HepG2 (cell line): Measurements from ENCODE around the gene ALDH16A1. TPM values are rescaled to one million over a fixed set of nuclear protein-coding genes. Genes with fewer than 3 reads are reported as not detected.

ENCODE experiments used
- AGO1 ChIP-seq: fragments of 200-400 bp; formaldehyde crosslinking; IDR thresholded peaks from 2 replicates; pipeline ENCODE4 v1.6.1; 2017; ENCODE audit warnings: mild to moderate bottlenecking, low read depth, low read length, moderate library complexity; ENCODE audit not compliant: poor library complexity, severe bottlenecking
- DMAP1 ChIP-seq: IDR thresholded peaks from 2 replicates; pipeline ENCODE4 v1.6.1; 2016
- DNMT1 ChIP-seq: sonication (generic); formaldehyde crosslinking; IDR thresholded peaks from 2 replicates; pipeline ENCODE4 v1.5.1; 2020; ENCODE audit warnings: mild to moderate bottlenecking, missing genetic modification reagents
- FOXA1 ChIP-seq, 2 experiments: fragments of 450-650 bp in 1 of 2; sonication (generic) in 1 of 2; formaldehyde crosslinking in 1 of 2; IDR thresholded peaks; 2 replicates each; pipeline versions ENCODE4 v1.4.0 to v1.6.1; 2016 to 2020; ENCODE audit warnings: missing genetic modification reagents in 1 of 2
- GABPB1 ChIP-seq: IDR thresholded peaks from 2 replicates; pipeline ENCODE4 v1.6.1; 2016; ENCODE audit warnings: mild to moderate bottlenecking, missing genetic modification reagents, moderate library complexity, missing compliant biosample characterization
- HCFC1 ChIP-seq: fragments of 150-350 bp; IDR thresholded peaks from 2 replicates; pipeline ENCODE4 v1.6.1; 2014; ENCODE audit warnings: low read depth, low read length
- HMG20B ChIP-seq: conservative IDR thresholded peaks from 2 replicates; pipeline ENCODE4 v1.6.1; 2016; ENCODE audit warnings: missing genetic modification reagents, missing compliant biosample characterization
- RCOR2 ChIP-seq: IDR thresholded peaks from 2 replicates; pipeline ENCODE4 v1.6.1; 2016; ENCODE audit warnings: missing biosample characterization, missing genetic modification reagents
- REPIN1 ChIP-seq: sonication (generic); formaldehyde crosslinking; IDR thresholded peaks from 2 replicates; pipeline ENCODE4 v1.8.0; 2022; ENCODE audit warnings: missing genetic modification reagents, low read depth, mild to moderate bottlenecking, borderline replicate concordance
- RFX1 ChIP-seq: fragments of 450-650 bp; IDR thresholded peaks from 2 replicates; pipeline ENCODE4 v1.6.1; 2017
- RFXANK ChIP-seq: IDR thresholded peaks from 2 replicates; pipeline ENCODE4 v1.6.1; 2016
- SIN3A ChIP-seq: IDR thresholded peaks from 2 replicates; pipeline ENCODE4 v1.6.1; 2011; ENCODE audit warnings: low read depth, mild to moderate bottlenecking, control low read depth, low read length, borderline replicate concordance
- SMARCE1 ChIP-seq: fragments of 450-650 bp; IDR thresholded peaks from 2 replicates; pipeline ENCODE4 v1.6.1; 2017; ENCODE audit warnings: borderline replicate concordance
- TCF12 ChIP-seq, 2 experiments: fragments of 450-650 bp in 1 of 2; sonication (generic) in 1 of 2; formaldehyde crosslinking in 1 of 2; IDR thresholded peaks; 2 replicates each; pipeline versions ENCODE4 v1.6.1 to v1.8.0; 2017 to 2022; ENCODE audit warnings: antibody characterized with exemption in 1 of 2, mild to moderate bottlenecking in 1 of 2, missing genetic modification reagents in 1 of 2, moderate library complexity in 1 of 2
- XRCC5 ChIP-seq: fragments of 200-400 bp; formaldehyde crosslinking; optimal IDR thresholded peaks from 2 replicates; pipeline ENCODE3; 2017; ENCODE audit warnings: mild to moderate bottlenecking, low read length
- ZBTB8A ChIP-seq: sonication (generic); formaldehyde crosslinking; IDR thresholded peaks from 2 replicates; pipeline ENCODE4 v1.4.0; 2020; ENCODE audit warnings: mild to moderate bottlenecking, low read depth, missing genetic modification reagents, borderline replicate concordance
- ZMAT3 ChIP-seq: sonication (generic); formaldehyde crosslinking; conservative IDR thresholded peaks from 2 replicates; pipeline ENCODE4 v1.7.0; 2021; ENCODE audit warnings: missing genetic modification reagents
- ZNF225 ChIP-seq: sonication (generic); formaldehyde crosslinking; IDR thresholded peaks from 2 replicates; pipeline ENCODE4 v1.4.0; 2020; ENCODE audit warnings: mild to moderate bottlenecking, missing genetic modification reagents
- ZNF263 ChIP-seq: sonication (generic); formaldehyde crosslinking; IDR thresholded peaks from 2 replicates; pipeline ENCODE4 v1.4.0; 2020; ENCODE audit warnings: missing genetic modification reagents
- ZNF354B ChIP-seq: sonication (generic); formaldehyde crosslinking; IDR thresholded peaks from 2 replicates; pipeline ENCODE4 v1.8.0; 2022; ENCODE audit warnings: mild to moderate bottlenecking, missing genetic modification reagents
- ZNF674 ChIP-seq: sonication (generic); formaldehyde crosslinking; IDR thresholded peaks from 2 replicates; pipeline ENCODE4 v1.5.0; 2020; ENCODE audit warnings: low read depth, mild to moderate bottlenecking, missing genetic modification reagents
- ZNF878 ChIP-seq: sonication (generic); formaldehyde crosslinking; IDR thresholded peaks from 2 replicates; pipeline ENCODE4 v1.8.1; 2023; ENCODE audit warnings: mild to moderate bottlenecking, missing genetic modification reagents, moderate library complexity
- polyA plus RNA-seq, 8 experiments: library from polyadenylated mRNA; depleted of rRNA in 3 of 8; stranded (reverse) in 7 of 8; unstranded in 1 of 8; fragments of >200 nt; fragmentation: Illumina TruSeq in 4 of 8; extraction: Trizol in 4 of 8; gene quantifications; 2 replicates each; pipeline versions ENCODE4 v1.2.1 to v1.2.3, GENCODE V29; 2011 to 2016; ENCODE audit warnings: low read depth in 4 of 8, missing spikeins in 1 of 8, mixed read lengths in 1 of 8; ENCODE audit not compliant: insufficient read depth in 1 of 8
- total RNA-seq, 5 experiments: library from RNA; depleted of rRNA; stranded (reverse); fragments of >200 nt; fragmentation: Illumina TruSeq; extraction: Trizol; gene quantifications; 2 replicates each; pipeline ENCODE4 v1.2.3, GENCODE V29; 2016; ENCODE audit warnings: low read depth in 1 of 5
- TF ChIP-seq, protein P1 (sequence below): IDR thresholded peaks from 2 replicates; pipeline ENCODE4 v1.6.1; 2016; ENCODE audit warnings: missing biosample characterization, missing genetic modification reagents, low read depth
- TF ChIP-seq, protein P2 (sequence below): IDR thresholded peaks from 2 replicates; pipeline ENCODE4 v1.6.1; 2016; ENCODE audit warnings: missing genetic modification reagents, missing compliant biosample characterization
- TF ChIP-seq, protein P3 (sequence below): sonication (generic); formaldehyde crosslinking; IDR thresholded peaks from 2 replicates; pipeline ENCODE4 v1.8.1; 2022; ENCODE audit warnings: mild to moderate bottlenecking, missing genetic modification reagents
- TF ChIP-seq, protein P4 (sequence below): sonication (generic); formaldehyde crosslinking; IDR thresholded peaks from 2 replicates; pipeline ENCODE4 v1.5.0; 2020; ENCODE audit warnings: missing genetic modification reagents
- TF ChIP-seq, protein P5 (sequence below): sonication (generic); formaldehyde crosslinking; IDR thresholded peaks from 2 replicates; pipeline ENCODE4 v1.5.1; 2020; ENCODE audit warnings: missing genetic modification reagents, mild to moderate bottlenecking, borderline replicate concordance

The ALDH16A1 gene
- total and polyA plus RNA-seq, 2 of the 13 experiments (the other 11 are each of a cell fraction or from before 2014, with no cell fraction given) = 8.4 to 34.9 TPM

DNA sequence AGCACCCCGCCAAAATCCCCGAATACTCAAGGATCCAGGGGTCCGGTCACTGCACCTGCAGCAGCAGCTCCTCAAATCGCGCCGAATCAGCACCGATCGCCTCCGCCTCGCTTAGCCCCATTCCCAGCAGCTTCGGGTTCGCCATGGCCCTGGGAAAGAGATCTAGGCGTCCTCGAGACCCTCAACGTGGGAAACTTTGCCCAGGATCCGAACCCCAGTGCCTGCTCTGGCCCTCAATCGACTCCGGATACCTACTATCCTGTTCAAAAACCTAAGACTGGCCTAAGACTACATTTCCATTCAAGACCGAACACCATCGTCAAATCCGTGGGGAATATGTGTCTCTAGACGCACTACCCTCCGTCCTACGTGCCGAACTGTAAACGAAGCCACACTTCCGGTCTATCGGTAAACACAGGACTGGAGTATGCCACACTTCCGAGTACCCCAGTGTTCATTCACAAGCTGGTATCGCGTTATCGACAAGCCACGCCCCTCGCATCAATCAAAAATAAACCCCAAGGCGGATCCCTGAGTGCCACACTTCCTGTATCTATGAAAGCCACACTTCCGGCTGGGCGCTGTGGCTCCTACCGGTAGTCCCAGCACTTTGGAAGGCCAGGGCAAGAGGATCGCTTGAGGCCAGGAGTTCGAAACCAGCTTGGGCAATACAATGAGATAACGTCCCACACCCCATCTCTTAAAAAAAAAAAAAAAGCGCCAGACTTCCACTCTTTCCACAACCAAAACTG is 1.4 kb upstream of the ALDH16A1 start, which contains the start of gene PIH1D1 (continued):
- no peak for TF ChIP-seq TCF12 (IDR thresholded peaks at IDR 0.05)
- no peak for TF ChIP-seq TCF12 (CRISPR knock-in tag; IDR thresholded peaks at IDR 0.05)
- peak; percentile 93 for TF ChIP-seq GABPB1 (CRISPR knock-in tag)
- TF ChIP-seq, protein P1, sequence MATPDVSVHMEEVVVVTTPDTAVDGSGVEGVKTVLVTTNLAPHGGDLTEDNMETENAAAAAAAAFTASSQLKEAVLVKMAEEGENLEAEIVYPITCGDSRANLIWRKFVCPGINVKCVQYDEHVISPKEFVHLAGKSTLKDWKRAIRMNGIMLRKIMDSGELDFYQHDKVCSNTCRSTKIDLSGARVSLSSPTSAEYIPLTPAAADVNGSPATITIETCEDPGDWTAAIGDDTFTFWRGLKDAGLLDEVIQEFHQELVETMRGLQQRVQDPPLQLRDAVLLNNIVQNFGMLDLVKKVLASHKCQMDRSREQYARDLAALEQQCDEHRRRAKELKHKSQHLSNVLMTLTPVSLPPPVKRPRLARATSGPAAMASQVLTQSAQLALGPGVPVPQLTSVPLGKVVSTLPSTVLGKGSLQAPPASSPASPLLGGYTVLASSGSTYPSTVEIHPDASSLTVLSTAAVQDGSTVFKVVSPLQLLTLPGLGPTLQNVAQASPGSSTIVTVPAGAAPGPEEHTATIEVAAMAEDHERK (CRISPR knock-in tag) = peak; percentile 72; the same call in 1 of the 2 replicates
- no peak for TF ChIP-seq DNMT1 (CRISPR knock-in tag)
- TF ChIP-seq, protein P2, sequence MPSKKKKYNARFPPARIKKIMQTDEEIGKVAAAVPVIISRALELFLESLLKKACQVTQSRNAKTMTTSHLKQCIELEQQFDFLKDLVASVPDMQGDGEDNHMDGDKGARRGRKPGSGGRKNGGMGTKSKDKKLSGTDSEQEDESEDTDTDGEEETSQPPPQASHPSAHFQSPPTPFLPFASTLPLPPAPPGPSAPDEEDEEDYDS = peak; percentile 78
- TF ChIP-seq ZNF263 = no peak
- TF ChIP-seq RFXANK = no peak
- no peak for TF ChIP-seq AGO1
- 0 out of 2 replicates have a peak, but pooled peaks have one; percentile 19 for TF ChIP-seq ZNF225 (CRISPR knock-in tag)
- peak; percentile 69; the same call in 1 of the 2 replicates for TF ChIP-seq FOXA1 (IDR thresholded peaks at IDR 0.05)
- peak; percentile 97 for TF ChIP-seq FOXA1 (CRISPR knock-in tag; IDR thresholded peaks at IDR 0.05)
- peak; percentile 41 for TF ChIP-seq XRCC5
- peak; percentile 69 for TF ChIP-seq HCFC1
- TF ChIP-seq ZMAT3 (CRISPR knock-in tag) = peak; percentile 47; the same call in 1 of the 2 replicates
- no peak for TF ChIP-seq ZNF674
- TF ChIP-seq ZBTB8A (CRISPR knock-in tag) = no peak
- peak; percentile 74; the same call in 1 of the 2 replicates for TF ChIP-seq DMAP1 (CRISPR knock-in tag)
- peak; percentile 80 for TF ChIP-seq RCOR2
- TF ChIP-seq, protein P3, sequence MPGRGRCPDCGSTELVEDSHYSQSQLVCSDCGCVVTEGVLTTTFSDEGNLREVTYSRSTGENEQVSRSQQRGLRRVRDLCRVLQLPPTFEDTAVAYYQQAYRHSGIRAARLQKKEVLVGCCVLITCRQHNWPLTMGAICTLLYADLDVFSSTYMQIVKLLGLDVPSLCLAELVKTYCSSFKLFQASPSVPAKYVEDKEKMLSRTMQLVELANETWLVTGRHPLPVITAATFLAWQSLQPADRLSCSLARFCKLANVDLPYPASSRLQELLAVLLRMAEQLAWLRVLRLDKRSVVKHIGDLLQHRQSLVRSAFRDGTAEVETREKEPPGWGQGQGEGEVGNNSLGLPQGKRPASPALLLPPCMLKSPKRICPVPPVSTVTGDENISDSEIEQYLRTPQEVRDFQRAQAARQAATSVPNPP (CRISPR knock-in tag) = no peak
- TF ChIP-seq HMG20B (CRISPR knock-in tag) = no peak; the same call in 1 of the 2 replicates
- TF ChIP-seq, protein P4, sequence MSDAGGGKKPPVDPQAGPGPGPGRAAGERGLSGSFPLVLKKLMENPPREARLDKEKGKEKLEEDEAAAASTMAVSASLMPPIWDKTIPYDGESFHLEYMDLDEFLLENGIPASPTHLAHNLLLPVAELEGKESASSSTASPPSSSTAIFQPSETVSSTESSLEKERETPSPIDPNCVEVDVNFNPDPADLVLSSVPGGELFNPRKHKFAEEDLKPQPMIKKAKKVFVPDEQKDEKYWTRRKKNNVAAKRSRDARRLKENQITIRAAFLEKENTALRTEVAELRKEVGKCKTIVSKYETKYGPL (CRISPR knock-in tag) = no peak
- no peak for TF ChIP-seq RFX1
- TF ChIP-seq SMARCE1 = no peak
- TF ChIP-seq, protein P5, sequence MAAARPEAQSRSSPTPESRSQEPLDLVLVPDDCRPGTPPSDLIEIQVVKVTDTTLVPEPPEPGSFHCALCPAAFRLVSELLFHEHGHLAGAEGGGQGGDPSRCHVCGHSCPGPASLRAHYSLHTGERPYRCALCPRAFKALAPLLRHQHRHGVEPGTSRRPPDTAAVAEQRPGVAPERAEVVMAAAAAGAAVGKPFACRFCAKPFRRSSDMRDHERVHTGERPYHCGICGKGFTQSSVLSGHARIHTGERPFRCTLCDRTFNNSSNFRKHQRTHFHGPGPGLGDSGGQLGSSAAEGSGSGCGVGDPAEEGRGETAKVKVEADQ (CRISPR knock-in tag) = no peak
- peak; percentile 31; the same call in 1 of the 2 replicates for TF ChIP-seq ZNF878
- TF ChIP-seq REPIN1 (CRISPR knock-in tag) = peak; percentile 51; the same call in 1 of the 2 replicates
- TF ChIP-seq ZNF354B (CRISPR knock-in tag) = peak; percentile 45; the same call in 1 of the 2 replicates
- TF ChIP-seq SIN3A = peak; percentile 94; the same call in 1 of the 2 replicates
